ENCODE measurements around the gene LINC00632.
A peak's percentile ranks its signal among the peaks of the same experiment; 100 is the strongest.

The LINC00632 gene

DNA sequence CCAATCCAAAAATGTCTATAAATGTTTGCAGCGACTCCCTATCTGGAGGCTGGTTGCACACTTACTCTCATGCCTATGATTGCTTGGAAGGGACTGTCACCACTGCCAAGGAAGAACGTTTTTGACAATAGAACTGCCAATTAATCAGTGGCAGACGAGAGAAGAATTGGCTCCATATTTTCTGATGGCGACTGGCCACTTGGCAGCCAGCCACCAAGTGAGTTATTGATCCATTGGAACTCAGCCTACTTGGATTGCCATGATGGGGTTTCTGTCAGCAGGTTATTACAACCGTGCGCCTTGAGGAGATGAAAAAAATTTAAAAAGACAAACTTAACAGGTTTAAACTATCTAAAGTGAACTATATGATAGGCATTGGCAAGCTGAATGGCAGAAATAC lies 47.4 kb downstream of the LINC00632 start:
- H3K4me3 ChIP-seq (ENCODE audit: insufficient read depth, low read length, poor library complexity, severe bottlenecking) = no peak overlapping the region
- H3K9ac ChIP-seq (ENCODE audit: low read length) = no peak overlapping the region
- H4K20me1 ChIP-seq (ENCODE audit: low read depth, low read length) = no peaks in the 10 kb centered on the region
- TF ChIP-seq, protein P1, sequence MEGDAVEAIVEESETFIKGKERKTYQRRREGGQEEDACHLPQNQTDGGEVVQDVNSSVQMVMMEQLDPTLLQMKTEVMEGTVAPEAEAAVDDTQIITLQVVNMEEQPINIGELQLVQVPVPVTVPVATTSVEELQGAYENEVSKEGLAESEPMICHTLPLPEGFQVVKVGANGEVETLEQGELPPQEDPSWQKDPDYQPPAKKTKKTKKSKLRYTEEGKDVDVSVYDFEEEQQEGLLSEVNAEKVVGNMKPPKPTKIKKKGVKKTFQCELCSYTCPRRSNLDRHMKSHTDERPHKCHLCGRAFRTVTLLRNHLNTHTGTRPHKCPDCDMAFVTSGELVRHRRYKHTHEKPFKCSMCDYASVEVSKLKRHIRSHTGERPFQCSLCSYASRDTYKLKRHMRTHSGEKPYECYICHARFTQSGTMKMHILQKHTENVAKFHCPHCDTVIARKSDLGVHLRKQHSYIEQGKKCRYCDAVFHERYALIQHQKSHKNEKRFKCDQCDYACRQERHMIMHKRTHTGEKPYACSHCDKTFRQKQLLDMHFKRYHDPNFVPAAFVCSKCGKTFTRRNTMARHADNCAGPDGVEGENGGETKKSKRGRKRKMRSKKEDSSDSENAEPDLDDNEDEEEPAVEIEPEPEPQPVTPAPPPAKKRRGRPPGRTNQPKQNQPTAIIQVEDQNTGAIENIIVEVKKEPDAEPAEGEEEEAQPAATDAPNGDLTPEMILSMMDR (IDR thresholded peaks at IDR 0.05; ENCODE audit: insufficient read depth, low read length, poor library complexity, severe bottlenecking) = no peak
- TF ChIP-seq EZH2phosphoT487 (conservative IDR thresholded peaks at IDR 0.05; ENCODE audit: low read length) = no peak
- no peaks in the 10 kb centered on the region for H3K79me2 ChIP-seq (ENCODE audit: insufficient read depth, low read length)
- H2AFZ ChIP-seq (ENCODE audit: low read depth, low read length, severe bottlenecking) = no peak overlapping the region
- no peaks in the 10 kb centered on the region for H3K9me3 ChIP-seq (ENCODE audit: insufficient read depth, low read length)
- H3K4me2 ChIP-seq (ENCODE audit: low read depth, low read length, poor library complexity, severe bottlenecking) = no peak overlapping the region
- no peaks in the 10 kb centered on the region for H3K27me3 ChIP-seq (ENCODE audit: low read length)
- H3F3A ChIP-seq (ENCODE audit: insufficient read depth) = no peaks in the 10 kb centered on the region
- no peaks in the 10 kb centered on the region for H3K9me2 ChIP-seq (replicated peaks; ENCODE audit: insufficient read depth, low read length)
- no peaks in the 10 kb centered on the region for H3K36me3 ChIP-seq (ENCODE audit: low read length)
- H3K27ac ChIP-seq (ENCODE audit: low read depth, low read length) = no peak overlapping the region

DNA sequence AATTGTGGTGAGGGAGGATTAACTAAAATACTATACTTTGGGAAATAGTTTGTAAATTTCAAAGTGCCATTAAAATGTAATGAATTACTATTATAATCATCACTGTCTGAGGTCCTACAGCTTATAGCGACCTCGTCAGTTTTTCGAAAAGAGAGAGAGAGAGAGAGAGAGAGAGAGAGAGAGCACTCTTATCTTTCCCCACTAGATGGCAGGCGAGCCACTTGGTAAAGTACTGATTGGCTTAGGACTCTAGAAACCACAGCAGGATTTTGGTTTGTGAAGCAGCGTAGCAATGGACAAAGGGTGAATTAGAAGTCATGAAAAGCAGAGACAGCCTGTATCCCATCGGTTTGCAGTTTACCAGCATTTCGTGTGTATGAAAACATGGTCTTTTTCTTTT lies 52.5 kb downstream of the LINC00632 start:
- TF ChIP-seq, protein P1 (IDR thresholded peaks at IDR 0.05; ENCODE audit: insufficient read depth, low read length, poor library complexity, severe bottlenecking) = peak; percentile 38
- no peak for TF ChIP-seq EZH2phosphoT487 (conservative IDR thresholded peaks at IDR 0.05; ENCODE audit: low read length)
- Histone ChIP-seq H3F3A (ENCODE audit: insufficient read depth) (no peaks in the 10 kb centered on the region), H3K79me2 (ENCODE audit: insufficient read depth, low read length) (no peaks in the 10 kb centered on the region), H2AFZ (ENCODE audit: low read depth, low read length, severe bottlenecking) (no peak overlapping the region), H3K4me3 (ENCODE audit: insufficient read depth, low read length, poor library complexity, severe bottlenecking) (no peak overlapping the region), H3K4me2 (ENCODE audit: low read depth, low read length, poor library complexity, severe bottlenecking) (no peak overlapping the region), H3K9me3 (ENCODE audit: insufficient read depth, low read length) (no peaks in the 10 kb centered on the region), H3K27ac (ENCODE audit: low read depth, low read length) (no peak overlapping the region), H3K9ac (ENCODE audit: low read length) (no peak overlapping the region), H3K9me2 (replicated peaks; ENCODE audit: insufficient read depth, low read length) (no peaks in the 10 kb centered on the region), H3K36me3 (ENCODE audit: low read length) (no peaks in the 10 kb centered on the region), H4K20me1 (ENCODE audit: low read depth, low read length) (no peaks in the 10 kb centered on the region), H3K27me3 (ENCODE audit: low read length) (no peaks in the 10 kb centered on the region)

DNA sequence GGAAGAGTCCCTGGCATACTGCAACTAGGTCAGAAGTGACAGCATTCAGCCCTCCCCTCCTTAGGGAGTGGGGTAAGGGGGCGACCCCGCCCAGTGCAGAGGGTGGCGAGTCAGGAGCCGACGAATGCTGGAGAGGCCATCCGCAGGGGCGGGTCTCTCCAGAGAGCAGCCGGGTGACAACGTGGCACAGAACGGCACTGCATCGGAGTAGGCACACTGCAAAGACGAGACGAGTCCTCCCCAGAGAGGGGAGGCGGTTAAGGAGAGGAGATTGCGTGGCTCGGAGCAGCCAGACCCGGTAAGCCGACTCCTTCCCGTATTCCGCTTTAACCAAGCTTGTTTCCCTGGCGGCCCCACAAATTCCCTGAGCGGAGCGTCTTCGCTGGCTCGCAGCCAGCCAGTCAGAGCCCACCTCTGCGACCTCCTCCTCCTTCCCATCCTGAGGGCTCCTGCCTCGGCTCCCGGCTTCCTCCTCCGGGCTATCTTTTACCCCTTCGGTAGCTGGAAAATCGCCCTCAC lies 54.9 kb downstream of the LINC00632 start:
- no peak overlapping the region for H3K27ac ChIP-seq (ENCODE audit: low read depth, low read length)
- H2AFZ ChIP-seq (ENCODE audit: low read depth, low read length, severe bottlenecking) = no peak overlapping the region

More for the DNA sequence above, 54.9 kb downstream of the LINC00632 start:
- H3K36me3 ChIP-seq (ENCODE audit: low read length) = no peaks in the 10 kb centered on the region
- no peak overlapping the region for H3K4me2 ChIP-seq (ENCODE audit: low read depth, low read length, poor library complexity, severe bottlenecking)
- H3F3A ChIP-seq (ENCODE audit: insufficient read depth) = no peaks in the 10 kb centered on the region
- H3K9me3 ChIP-seq (ENCODE audit: insufficient read depth, low read length) = no peaks in the 10 kb centered on the region
- H3K9me2 ChIP-seq (replicated peaks; ENCODE audit: insufficient read depth, low read length) = no peaks in the 10 kb centered on the region
- no peak overlapping the region for H3K9ac ChIP-seq (ENCODE audit: low read length)
- H3K79me2 ChIP-seq (ENCODE audit: insufficient read depth, low read length) = no peaks in the 10 kb centered on the region
- no peaks in the 10 kb centered on the region for H3K27me3 ChIP-seq (ENCODE audit: low read length)
- no peak overlapping the region for H3K4me3 ChIP-seq (ENCODE audit: insufficient read depth, low read length, poor library complexity, severe bottlenecking)
- no peaks in the 10 kb centered on the region for H4K20me1 ChIP-seq (ENCODE audit: low read depth, low read length)
- TF ChIP-seq EZH2phosphoT487 (conservative IDR thresholded peaks at IDR 0.05; ENCODE audit: low read length) = no peak
- TF ChIP-seq, protein P1 (IDR thresholded peaks at IDR 0.05; ENCODE audit: insufficient read depth, low read length, poor library complexity, severe bottlenecking) = no peak
